GM12878 (cell line): ENCODE results near the gene ANKRD61. TPM values are rescaled to one million over a fixed set of nuclear protein-coding genes. Genes with fewer than 3 reads are reported as not detected.

Source experiments
- ATAC-seq: fragments of 200-7000 bp; cut with Tn5 transposase; 3 replicates; pipeline ENCODE4 v1.9.1; 2020; ENCODE audit warnings: mild to moderate bottlenecking, moderate library complexity
- BruUV-seq: library from RNA; stranded (reverse); fragments of 400-500 nt; replicated peaks from 2 replicates; lab custom pipeline; 2021; lab: Mats Ljungman, UMichigan
- CTCF ChIA-PET: fragments of 300-600 bp; sonication (Branson Sonifier 250); formaldehyde crosslinking; extraction: SDS; loops from one replicate; lab custom pipeline; 2021; ENCODE audit warnings: inconsistent platforms; lab: Yijun Ruan, JAX
- POLR2A ChIA-PET: fragments of 350-600 bp; formaldehyde crosslinking; extraction: SDS; loops from one replicate; lab custom pipeline; 2021; ENCODE audit warnings: inconsistent platforms; lab: Charles Lee
- RAD21 ChIA-PET: fragments of 300-600 bp; sonication (Branson Sonifier 250); formaldehyde crosslinking; loops from one replicate; lab custom pipeline; 2023; ENCODE audit warnings: antibody characterized with exemption; ENCODE audit not compliant: unreplicated experiment; lab: Charles Lee
- SMC1A ChIA-PET: fragments of 300-600 bp; sonication (Branson Sonifier 250); formaldehyde crosslinking; loops from one replicate; lab custom pipeline; 2023; ENCODE audit not compliant: unreplicated experiment, uncharacterized antibody; lab: Charles Lee
- DNase-seq: peaks from one replicate; pipeline ENCODE4 v3.0.0-alpha.2; 2011; ENCODE audit warnings: low read depth, low spot score
- FAIRE-seq: peaks from 3 replicates; lab custom pipeline; 2011; peaks lifted over from hg19 to GRCh38; lab: Jason Lieb, UNC
- H2AFZ ChIP-seq: 2 replicates; pipeline ENCODE4 v1.6.0; 2011; ENCODE audit warnings: low read depth, low read length, control low read depth; ENCODE audit not compliant: control insufficient read depth
- H3K27ac ChIP-seq: 2 replicates; pipeline ENCODE4 v1.5.1; 2011; ENCODE audit warnings: control low read depth; ENCODE audit not compliant: control insufficient read depth, insufficient read depth
- H3K27me3 ChIP-seq, 2 experiments: replicated peaks in 1 of 2; 2 replicates each; pipeline versions ENCODE4 v1.6.0 to v1.6.1; 2011; ENCODE audit warnings: low read length in 1 of 2; ENCODE audit not compliant: control insufficient read depth in 2 of 2, insufficient read depth in 2 of 2
- H3K36me3 ChIP-seq, 2 experiments: 2 replicates each; pipeline ENCODE4 v1.5.1; 2011; ENCODE audit warnings: low read length in 1 of 2; ENCODE audit not compliant: control insufficient read depth in 2 of 2, insufficient read depth in 2 of 2
- H3K4me1 ChIP-seq: 2 replicates; pipeline ENCODE4 v1.6.1; 2011; ENCODE audit warnings: mild to moderate bottlenecking, low read length, moderate library complexity, mixed read lengths; ENCODE audit not compliant: control insufficient read depth, insufficient read depth
- H3K4me2 ChIP-seq: 2 replicates; pipeline ENCODE4 v1.6.0; 2011; ENCODE audit warnings: control low read depth; ENCODE audit not compliant: control insufficient read depth, insufficient read depth
- H3K4me3 ChIP-seq: fragments of 200-600 bp; sonication (generic); 2 replicates; pipeline ENCODE4 v1.5.1; 2016
- H3K79me2 ChIP-seq: 2 replicates; pipeline ENCODE4 v1.6.0; 2011; ENCODE audit warnings: low read length; ENCODE audit not compliant: control insufficient read depth, insufficient read depth
- H3K9ac ChIP-seq: 2 replicates; pipeline ENCODE4 v1.8.0; 2011; ENCODE audit warnings: low read length, control low read depth, mixed read lengths; ENCODE audit not compliant: control insufficient read depth, insufficient read depth
- H3K9me3 ChIP-seq: replicated peaks from 3 replicates; pipeline ENCODE4 v1.5.1; 2011; ENCODE audit warnings: mild to moderate bottlenecking, low read length; ENCODE audit not compliant: control insufficient read depth, insufficient read depth
- H4K20me1 ChIP-seq: 2 replicates; pipeline ENCODE4 v1.6.0; 2011; ENCODE audit not compliant: control insufficient read depth, insufficient read depth
- ASH2L ChIP-seq: fragments of 300-600, 200-600 bp; sonication (generic); IDR thresholded peaks from 2 replicates; pipeline ENCODE4 v1.6.1; 2017; ENCODE audit warnings: low read depth, mild to moderate bottlenecking, borderline replicate concordance
- KAT2A ChIP-seq: conservative IDR thresholded peaks from 2 replicates; pipeline ENCODE4 v1.6.1; 2011; ENCODE audit warnings: low read depth, low read length; ENCODE audit not compliant: control insufficient read depth
- NFYA ChIP-seq: IDR thresholded peaks from 2 replicates; pipeline ENCODE4 v1.6.1; 2011; ENCODE audit warnings: low read depth, mild to moderate bottlenecking, low read length, improper control_type of control experiment, borderline replicate concordance
- RAD21 ChIP-seq: IDR thresholded peaks from 2 replicates; pipeline ENCODE4 v1.6.1; 2011; ENCODE audit warnings: mild to moderate bottlenecking, low read depth, low read length, moderate library complexity; ENCODE audit not compliant: insufficient read depth
- SIN3A ChIP-seq: IDR thresholded peaks from 2 replicates; pipeline ENCODE4 v1.6.1; 2012; ENCODE audit warnings: low read depth, low read length, improper control_type of control experiment
- SMC3 ChIP-seq: IDR thresholded peaks from 2 replicates; pipeline ENCODE4 v1.6.1; 2011; ENCODE audit warnings: low read length, improper control_type of control experiment, borderline replicate concordance
- STAT3 ChIP-seq: IDR thresholded peaks from 2 replicates; pipeline ENCODE4 v1.6.1; 2011; ENCODE audit warnings: low read depth, low read length, improper control_type of control experiment
- SUPT20H ChIP-seq: IDR thresholded peaks from 2 replicates; pipeline ENCODE4 v1.6.1; 2011; ENCODE audit warnings: low read depth, mild to moderate bottlenecking, low read length, moderate library complexity, borderline replicate concordance; ENCODE audit not compliant: control insufficient read depth
- WRNIP1 ChIP-seq: IDR thresholded peaks from 2 replicates; pipeline ENCODE4 v1.6.1; 2011; ENCODE audit warnings: low read depth, low read length, improper control_type of control experiment, borderline replicate concordance
- ZNF622 ChIP-seq: fragments of 450-650 bp; IDR thresholded peaks from 2 replicates; pipeline ENCODE4 v1.6.1; 2017; ENCODE audit warnings: mild to moderate bottlenecking, inconsistent platforms
- WGBS: methylation state at CpG from one replicate; pipeline ENCODE4 v1.1.6; 2016; ENCODE audit warnings: low lambda C conversion rate; ENCODE audit not compliant: insufficient replicate concordance, insufficient coverage; ENCODE audit errors: missing lambda C conversion rate; 5-methylcytosine and 5-hydroxymethylcytosine counted together
- in situ Hi-C: fragments of 300-500 bp; cut with MboI; formaldehyde crosslinking; loops from 9 replicates; pipeline ENCODE4 v1.14.3; 2018; ENCODE audit warnings: mixed read lengths
- intact Hi-C: fragments of 100-400 bp; cut with micrococcal nuclease; formaldehyde crosslinking; loops from one replicate; pipeline ENCODE4 v1.14.2; 2022; ENCODE audit not compliant: unreplicated experiment
- polyA plus RNA-seq, 11 experiments: library from polyadenylated mRNA; depleted of rRNA in 4 of 11; unstranded in 6 of 11; stranded (reverse) in 5 of 11; fragments of >200 nt; fragmentation: Nextera tagmentation in 4 of 11; fragmentation: Illumina TruSeq in 1 of 11; extraction: Ambion mirVana in 4 of 11; extraction: Trizol in 1 of 11; gene quantifications; 1 replicate in 1 of 11; 2 replicates in 10 of 11; pipeline versions ENCODE4 v1.2.1 to v1.2.3, GENCODE V29; 2011 to 2016; ENCODE audit warnings: inconsistent platforms in 2 of 11, missing spikeins in 2 of 11, low read depth in 1 of 11
- total RNA-seq, 4 experiments: library from RNA; depleted of rRNA in 3 of 4; stranded (reverse); fragments of >200 nt in 3 of 4; fragmentation: Illumina TruSeq in 1 of 4; extraction: Trizol in 1 of 4; gene quantifications; 2 replicates each; pipeline versions ENCODE4 v1.2.1 to v1.2.3, GENCODE V29; 2013 to 2021
- TF ChIP-seq, protein P1 (sequence below): fragments of 450-650 bp; IDR thresholded peaks from 2 replicates; pipeline ENCODE4 v1.6.1; 2017; ENCODE audit warnings: mild to moderate bottlenecking

ANKRD61 gene
- total and polyA plus RNA-seq, 10 of the 15 experiments (the other 5 are each of a cell fraction or from before 2014, with no cell fraction given): 0.11 to 0.64 (median 0.28) TPM

DNA sequence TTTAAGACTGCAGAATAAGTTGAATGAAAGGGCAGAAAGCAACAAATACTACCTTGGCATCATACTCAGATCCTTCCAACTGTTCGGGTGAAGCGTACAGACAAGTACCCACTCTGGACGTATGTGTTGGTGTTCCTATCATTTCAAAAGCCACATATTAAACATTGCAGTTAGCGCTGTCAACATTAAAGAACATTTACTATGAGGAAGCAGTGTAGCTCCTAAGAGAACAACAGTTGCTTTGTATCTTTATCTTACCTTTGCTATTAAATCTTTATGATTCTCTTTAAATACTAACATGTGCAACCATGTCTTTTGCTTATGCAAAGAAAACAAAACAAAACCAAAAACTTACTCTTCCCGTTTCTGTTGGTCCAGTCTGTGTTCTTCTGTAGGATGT is 2.6 kb upstream of the ANKRD61 start (continued):
- no peak for TF ChIP-seq KAT2A

DNA sequence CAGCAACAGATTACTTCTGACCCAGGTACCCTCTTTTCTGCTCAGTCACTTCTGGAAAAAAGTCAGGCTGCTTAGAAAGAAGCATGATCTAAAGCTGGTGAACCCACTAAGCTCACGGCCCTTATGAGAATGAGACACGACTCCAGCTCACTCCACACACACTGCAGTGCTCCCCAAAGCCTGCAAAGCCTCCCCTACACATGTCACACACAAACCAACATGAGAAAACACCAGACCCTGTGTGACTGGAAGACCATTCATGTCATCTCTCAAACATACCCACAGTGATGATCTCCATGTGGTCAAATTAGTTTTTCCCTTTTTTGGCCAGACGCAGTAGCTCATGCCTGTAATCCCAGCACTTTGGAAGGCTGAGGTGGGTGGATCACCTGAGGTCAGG is 391 bp downstream of the ANKRD61 start:
- TF ChIP-seq STAT3 (no peak), WRNIP1 (no peak), KAT2A (no peak), SMC3 (no peak), NFYA (no peak), SIN3A (no peak), ZNF622 (no peak), RAD21 (no peak), ASH2L (no peak), SUPT20H (no peak)
- TF ChIP-seq, protein P1, sequence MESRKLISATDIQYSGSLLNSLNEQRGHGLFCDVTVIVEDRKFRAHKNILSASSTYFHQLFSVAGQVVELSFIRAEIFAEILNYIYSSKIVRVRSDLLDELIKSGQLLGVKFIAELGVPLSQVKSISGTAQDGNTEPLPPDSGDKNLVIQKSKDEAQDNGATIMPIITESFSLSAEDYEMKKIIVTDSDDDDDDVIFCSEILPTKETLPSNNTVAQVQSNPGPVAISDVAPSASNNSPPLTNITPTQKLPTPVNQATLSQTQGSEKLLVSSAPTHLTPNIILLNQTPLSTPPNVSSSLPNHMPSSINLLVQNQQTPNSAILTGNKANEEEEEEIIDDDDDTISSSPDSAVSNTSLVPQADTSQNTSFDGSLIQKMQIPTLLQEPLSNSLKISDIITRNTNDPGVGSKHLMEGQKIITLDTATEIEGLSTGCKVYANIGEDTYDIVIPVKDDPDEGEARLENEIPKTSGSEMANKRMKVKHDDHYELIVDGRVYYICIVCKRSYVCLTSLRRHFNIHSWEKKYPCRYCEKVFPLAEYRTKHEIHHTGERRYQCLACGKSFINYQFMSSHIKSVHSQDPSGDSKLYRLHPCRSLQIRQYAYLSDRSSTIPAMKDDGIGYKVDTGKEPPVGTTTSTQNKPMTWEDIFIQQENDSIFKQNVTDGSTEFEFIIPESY: no peak
- 100% methylated on average over 3 of the region's 3 CpGs for WGBS
- H3K4me2 ChIP-seq: no peak overlapping the region
- H3K9me3 ChIP-seq: no peaks in the 10 kb centered on the region
- ChIA-PET POLR2A (no interaction called here), CTCF (no interaction called here), RAD21 (no interaction called here), SMC1A (no interaction called here)
- H3K9ac ChIP-seq: no peak overlapping the region
- intact Hi-C loops: no loop called here
- H3K4me3 ChIP-seq: no peak overlapping the region
- BruUV-seq: no TSS peak
- FAIRE-seq (no peak), ATAC-seq (no peak), DNase-seq (no peak)
- H3K36me3 ChIP-seq: peaks cover 7 to 15% of the 10 kb centered on the region in 2 experiments
- H4K20me1 ChIP-seq: no peaks in the 10 kb centered on the region
- no peak overlapping the region for H2AFZ ChIP-seq
- in situ Hi-C loops: no loop called here
- H3K27ac ChIP-seq: no peak overlapping the region
- no peaks in the 10 kb centered on the region for H3K27me3 ChIP-seq
- H3K79me2 ChIP-seq: no peaks in the 10 kb centered on the region
- peaks cover 6% of the 10 kb centered on the region for H3K4me1 ChIP-seq
